Stimulated activated CD8-positive, alpha-beta memory T cell treated with anti-CD3 and anti-CD28 coated beads, Interleukin-12 subunit alpha, Interleukin-12 subunit beta, amount 100 ng/mL, for 1 hour (primary cell): ENCODE results near the gene MVB12B.

Experiments
- DNase-seq: peaks from one replicate; pipeline ENCODE4 v3.0.0-alpha.2; 2020; ENCODE audit warnings: low read depth

Gene MVB12B

GRCh38 chr9:126453156-126453963 is 126.7 kb downstream of the MVB12B start:
- DNase-seq = no peak

GRCh38 chr9:126454215-126454614 is 127.6 kb downstream of the MVB12B start:
- no peak for DNase-seq

- no peak for DNase-seq
Observed at GRCh38 chr9:126454795-126455194, 128.2 kb downstream of the MVB12B start.

- no peak for DNase-seq
Observed at GRCh38 chr9:126456441-126457174, 130.0 kb downstream of the MVB12B start.

- DNase-seq = no peak
Observed at GRCh38 chr9:126457175-126457547, 130.5 kb downstream of the MVB12B start.

GRCh38 chr9:126457890-126458289 is 131.3 kb downstream of the MVB12B start:
- DNase-seq = no peak

GRCh38 chr9:126459126-126459525 is 132.5 kb downstream of the MVB12B start:
- no peak for DNase-seq

- DNase-seq = no peak
Observed at GRCh38 chr9:126459546-126459945, 132.9 kb downstream of the MVB12B start.

GRCh38 chr9:126459965-126460843 is 133.6 kb downstream of the MVB12B start:
- DNase-seq = no peak

GRCh38 chr9:126461029-126461428 is 134.4 kb downstream of the MVB12B start:
- DNase-seq = no peak

GRCh38 chr9:126461608-126462007 is 135.0 kb downstream of the MVB12B start:
- DNase-seq = no peak

GRCh38 chr9:126462617-126463016 is 136.0 kb downstream of the MVB12B start:
- no peak for DNase-seq

GRCh38 chr9:126463426-126463825 is 136.8 kb downstream of the MVB12B start:
- DNase-seq = no peak

- DNase-seq = no peak
Observed at GRCh38 chr9:126464694-126465441, 138.2 kb downstream of the MVB12B start.

GRCh38 chr9:126465977-126466376 is 139.3 kb downstream of the MVB12B start:
- DNase-seq = no peak

GRCh38 chr9:126468141-126468825 is 141.7 kb downstream of the MVB12B start:
- no peak for DNase-seq

- no peak for DNase-seq
Observed at GRCh38 chr9:126470241-126470993, 143.8 kb downstream of the MVB12B start.

- peak; percentile 41 for DNase-seq
Observed at GRCh38 chr9:126471084-126471624, 144.5 kb downstream of the MVB12B start.

GRCh38 chr9:126472198-126472947 is 145.7 kb downstream of the MVB12B start:
- no peak for DNase-seq
